HPDE6-E6E7 (cell line): Measurements from ENCODE around the gene FAM185A.
"Not testable (repeated sequence)": the region's sequence is repeated elsewhere in the genome, so short reads cannot be mapped to it uniquely, and the experiment has no call there.

Experiments used
- DNase-seq: peaks from one replicate; pipeline ENCODE4 v3.0.0; 2011; ENCODE audit warnings: missing footprints; ENCODE audit errors: extremely low spot score

FAM185A gene

DNA sequence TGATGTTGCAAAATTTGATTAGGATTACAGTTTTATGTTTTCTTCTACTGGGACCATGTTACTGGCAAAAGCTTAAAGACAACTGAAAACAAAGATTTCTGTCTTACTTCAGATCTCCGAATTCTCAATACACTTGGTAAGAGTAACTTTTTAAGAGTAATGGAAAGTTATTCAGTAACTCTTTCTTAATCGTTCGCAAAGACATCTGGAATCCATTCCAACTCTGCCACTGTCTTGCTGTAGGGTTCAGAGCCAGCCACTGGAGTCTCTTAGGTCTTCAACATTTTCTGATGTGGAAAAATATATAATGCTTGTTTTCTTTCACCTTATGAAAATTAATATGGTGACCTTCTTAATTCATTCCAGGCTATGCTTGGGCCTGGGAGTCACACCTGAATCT is 29.9 kb downstream of the FAM185A start:
- DNase-seq = not testable (repeated sequence)

DNA sequence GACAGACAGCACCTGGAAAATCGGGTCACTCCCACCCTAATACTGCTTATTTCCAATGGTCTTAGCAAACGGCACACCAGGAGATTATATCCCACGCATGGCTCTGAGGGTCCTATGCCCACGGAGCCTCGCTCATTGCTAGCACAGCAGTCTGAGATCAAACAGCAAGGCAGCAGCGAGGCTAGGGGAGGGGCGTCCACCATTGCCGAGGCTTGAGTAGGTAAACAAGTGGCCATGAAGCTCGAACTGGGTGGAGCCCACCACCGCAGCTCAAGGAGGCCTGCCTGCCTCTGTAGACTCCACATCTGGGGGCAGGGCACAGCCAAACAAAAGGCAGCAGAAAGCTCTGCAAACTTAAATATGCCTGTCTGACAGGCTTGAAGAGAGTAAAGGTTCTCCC is 32.1 kb downstream of the FAM185A start:
- DNase-seq = not testable (repeated sequence)

DNA sequence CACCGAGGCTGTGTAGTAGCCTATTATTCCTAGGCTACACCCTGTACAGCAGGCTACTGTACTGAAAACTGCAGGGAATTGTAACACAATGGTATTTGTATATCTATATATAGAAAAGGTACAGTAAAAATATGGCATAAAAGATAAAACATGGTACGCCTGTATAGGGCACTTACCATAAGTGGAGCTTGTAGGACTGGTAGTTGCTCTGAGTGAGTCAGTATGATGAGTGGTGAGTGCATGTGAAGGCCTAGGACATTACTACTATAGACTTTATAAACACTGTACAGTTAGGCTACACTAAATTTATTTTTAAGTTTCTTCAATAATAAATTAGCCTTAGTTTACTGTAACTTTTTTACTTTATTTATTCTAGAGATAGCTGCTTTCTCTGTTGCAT is 40.0 kb downstream of the FAM185A start:
- DNase-seq = not testable (repeated sequence)

DNA sequence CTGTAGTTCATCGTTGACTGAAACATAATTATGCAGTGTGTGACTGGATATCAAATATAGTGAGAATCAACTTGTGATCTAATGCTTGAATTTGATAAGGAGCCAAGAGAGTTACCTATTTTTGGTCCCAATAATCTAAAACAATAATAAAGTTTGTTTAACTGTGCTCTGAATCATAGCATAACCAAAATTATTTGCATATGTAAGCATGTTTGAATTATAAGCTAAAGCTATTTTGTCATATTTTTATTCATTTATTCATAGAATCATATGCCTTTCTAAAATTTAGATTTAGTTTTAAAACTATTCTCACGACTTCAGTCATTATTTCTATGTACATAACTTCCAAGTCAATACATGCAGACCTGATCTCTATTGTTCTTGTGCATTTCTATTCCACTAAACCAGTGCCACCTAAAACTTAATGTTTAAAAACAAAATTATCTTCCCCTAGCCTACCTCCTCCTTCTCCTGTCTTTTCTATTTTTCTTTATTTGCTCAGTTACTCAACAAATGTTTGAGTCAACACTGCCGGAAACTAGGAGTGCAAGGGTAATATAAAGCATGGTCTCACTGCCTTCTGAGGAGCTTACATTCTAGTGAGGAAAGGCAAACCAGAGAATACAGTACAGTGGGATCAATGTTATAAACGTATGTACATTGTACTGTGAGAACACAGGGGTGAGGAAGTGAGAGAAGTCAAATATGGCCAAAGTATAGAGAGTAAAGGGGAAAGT is 41.7 kb downstream of the FAM185A start:
- DNase-seq = not testable (repeated sequence)

DNA sequence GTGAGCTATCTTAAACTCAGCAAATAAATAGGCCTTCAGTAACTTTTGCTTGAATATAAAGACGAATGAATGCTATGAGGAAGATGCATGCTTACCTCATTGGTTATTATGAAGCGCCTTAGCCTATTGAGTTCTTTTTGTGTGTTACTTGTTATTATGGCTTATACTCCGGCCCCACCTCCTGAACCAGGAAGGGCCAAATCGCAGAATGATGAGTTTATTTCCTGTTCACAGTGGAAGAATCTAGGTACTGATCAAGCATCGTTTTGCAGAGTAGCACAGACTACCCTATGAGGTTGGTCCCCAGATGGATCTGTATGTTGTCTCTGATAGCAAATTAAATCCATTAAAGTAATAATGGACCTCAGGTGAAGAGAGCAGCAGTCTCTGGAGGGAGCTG is 42.6 kb downstream of the FAM185A start:
- not testable (repeated sequence) for DNase-seq

DNA sequence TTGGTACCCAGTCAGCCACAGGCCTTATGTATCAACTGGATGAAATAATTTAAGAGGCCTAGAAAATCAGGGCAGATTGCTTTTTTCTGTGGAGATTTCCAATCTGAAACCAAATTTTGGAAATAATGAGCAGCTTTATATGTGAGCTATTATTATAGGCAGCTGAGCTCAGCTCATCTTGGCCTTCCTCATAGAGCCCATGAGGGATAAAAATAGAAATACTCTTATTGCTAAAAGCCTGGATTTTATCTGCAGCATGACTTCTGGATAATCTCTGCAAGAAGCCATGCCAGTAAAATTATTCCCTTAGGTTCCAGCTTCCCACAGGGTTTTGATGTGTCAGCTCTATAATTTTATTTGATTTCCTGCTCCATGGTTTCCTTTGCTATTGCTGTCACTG is 43.0 kb downstream of the FAM185A start:
- DNase-seq = not testable (repeated sequence)

DNA sequence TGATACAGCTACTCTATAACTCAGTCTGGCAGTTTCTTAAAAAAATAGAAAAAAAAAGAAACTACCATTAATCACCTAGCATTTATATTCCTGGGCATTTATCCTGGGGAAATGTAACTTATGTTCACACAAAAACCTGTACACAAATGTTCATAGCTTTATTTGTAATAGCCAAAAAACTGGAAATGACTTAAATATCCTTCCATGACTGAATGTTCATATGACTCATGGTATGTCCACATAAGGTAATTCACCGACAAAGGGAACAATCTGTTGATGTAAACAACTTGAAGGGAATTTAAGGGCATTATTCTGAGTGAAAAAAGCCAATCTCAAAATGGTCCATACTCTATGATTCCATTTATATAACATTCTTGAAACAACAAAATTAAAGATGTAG is 45.8 kb downstream of the FAM185A start:
- not testable (repeated sequence) for DNase-seq

DNA sequence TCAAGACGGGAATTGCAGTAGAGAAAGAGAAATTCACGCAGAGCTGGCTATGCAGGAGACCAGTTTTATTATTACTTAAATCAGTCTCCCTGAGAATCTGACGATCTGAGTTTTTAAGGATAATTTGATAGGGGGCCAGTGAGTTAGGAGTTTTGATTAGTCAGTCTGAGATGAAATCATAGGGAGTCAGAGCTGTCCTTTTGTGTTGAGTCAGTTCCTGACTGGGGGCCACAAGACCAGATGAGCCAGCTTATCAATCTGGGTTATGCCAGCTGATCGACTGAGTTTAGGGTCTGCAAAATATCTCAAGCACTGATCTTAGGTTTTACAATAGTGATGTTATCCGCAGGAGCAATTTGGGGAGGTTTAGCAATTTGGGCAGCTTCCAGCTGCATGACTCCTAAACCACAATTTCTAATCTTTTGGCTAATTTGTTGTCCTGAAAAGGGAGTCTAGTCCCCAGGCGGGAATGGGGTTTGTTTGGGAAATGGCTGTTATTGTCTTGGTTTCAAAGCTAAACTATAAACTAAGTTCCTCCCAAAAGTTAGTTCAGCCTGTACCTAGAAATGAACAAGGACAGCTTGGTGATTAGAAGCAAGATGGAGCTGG is 47.3 kb downstream of the FAM185A start:
- DNase-seq = not testable (repeated sequence)

DNA sequence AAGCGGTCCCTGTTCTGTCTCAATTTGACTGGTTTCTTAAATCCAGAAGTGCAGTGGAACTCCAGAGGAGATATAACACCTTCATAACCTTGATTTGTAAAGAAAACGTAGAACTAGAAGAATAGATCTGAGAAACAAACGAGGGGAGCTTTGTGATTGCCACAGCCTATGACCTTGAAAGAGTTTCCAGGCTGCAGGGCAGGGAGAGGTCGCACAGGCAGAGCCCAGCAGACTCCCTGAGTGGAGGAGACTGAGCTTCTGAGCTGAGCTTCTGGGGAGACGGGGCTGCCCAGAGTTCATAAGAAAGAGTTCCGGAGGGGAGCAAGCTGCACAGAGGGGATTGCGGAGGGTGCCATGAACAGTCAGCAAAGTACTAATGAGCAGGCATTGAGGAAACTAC is 57.8 kb downstream of the FAM185A start:
- no peak for DNase-seq

DNA sequence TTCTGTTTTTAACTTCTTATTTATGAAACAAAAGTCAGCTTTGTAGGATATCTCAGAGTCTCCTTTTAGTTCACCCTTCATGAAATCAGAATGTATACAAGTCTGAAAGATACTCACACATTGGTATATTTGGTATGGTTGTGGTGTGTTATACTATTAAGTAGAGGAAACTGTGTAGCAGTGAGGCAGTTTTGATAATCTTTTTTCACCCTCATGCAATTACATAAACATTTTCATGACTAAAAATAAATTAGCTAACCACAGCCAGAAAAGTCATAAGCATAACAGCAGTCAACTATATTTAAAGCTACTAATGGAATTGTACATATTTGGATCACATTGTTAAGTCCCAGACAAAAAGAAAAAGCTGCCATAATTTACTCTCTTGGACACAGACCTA is 62.1 kb downstream of the FAM185A start:
- no peak for DNase-seq

DNA sequence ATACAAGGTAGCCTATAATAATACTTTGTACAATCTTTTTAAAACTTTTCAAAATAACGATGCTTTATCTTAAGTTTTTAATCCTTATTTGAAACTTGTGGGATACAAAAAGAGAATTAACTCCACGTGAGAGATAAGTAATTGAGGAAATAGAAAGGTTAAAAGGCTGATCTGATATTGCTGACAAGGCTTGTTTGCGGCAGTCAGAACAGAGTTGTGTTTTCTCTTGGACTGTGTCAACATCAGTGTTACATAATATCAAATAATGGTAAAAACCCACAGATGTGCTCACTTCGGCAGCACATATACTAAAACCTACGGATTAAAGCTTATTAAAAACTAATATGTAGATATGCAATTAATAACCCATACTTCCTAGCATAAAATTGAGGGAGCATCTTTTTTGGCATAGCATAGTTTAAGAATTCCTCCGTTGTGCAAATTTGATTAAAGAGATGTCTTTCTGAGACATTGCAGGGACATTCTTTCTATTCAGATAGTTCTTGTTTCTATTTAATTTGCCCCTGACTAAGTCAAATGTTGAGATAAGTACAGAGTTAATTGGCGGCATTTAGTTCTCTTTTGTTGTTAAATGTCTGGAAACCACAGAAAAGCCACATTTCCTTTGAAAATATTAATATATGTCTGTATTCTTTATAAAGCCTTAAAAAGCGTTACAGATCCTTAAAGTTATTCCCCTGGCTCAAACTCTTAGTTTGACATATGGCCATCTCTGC is 63.3 kb downstream of the FAM185A start:
- DNase-seq = no peak

DNA sequence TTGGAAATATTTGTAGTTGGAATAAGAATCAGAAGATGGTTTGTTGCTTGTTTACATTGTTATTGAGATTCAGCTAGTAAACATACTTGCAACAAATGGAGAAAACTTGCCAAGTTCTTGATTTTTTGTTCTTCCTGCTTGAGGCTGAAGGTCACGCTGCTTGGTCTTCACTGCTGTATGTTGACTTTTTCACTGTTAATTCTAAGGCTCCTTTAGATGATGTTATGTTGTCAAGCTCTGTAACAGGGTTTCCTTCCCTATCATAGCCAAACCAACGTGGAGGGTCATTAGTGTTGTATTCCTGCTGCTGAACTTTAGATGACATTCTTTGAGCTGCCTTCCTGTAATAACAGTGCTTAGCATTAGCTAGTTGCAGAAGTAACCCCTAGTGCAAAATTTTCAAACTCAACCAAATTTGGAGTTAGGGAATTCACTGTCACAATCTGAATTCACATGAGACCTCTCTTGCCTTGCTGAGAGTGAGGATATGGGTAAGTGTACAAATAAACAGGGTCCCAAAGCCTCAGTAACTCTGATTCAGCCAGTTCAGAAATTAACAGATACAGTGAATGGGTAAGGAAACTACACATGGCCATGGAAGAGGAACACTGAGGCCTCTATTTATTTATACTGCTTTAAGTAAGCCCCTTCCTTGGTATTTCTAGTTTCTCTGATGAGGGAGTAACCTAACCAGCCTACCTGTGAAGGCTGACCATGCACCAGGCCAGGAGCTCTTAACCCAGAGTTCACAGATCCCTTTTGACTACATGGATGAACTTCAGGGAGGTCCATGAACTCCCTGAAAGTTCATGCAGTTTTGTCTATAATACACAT is 64.6 kb downstream of the FAM185A start:
- DNase-seq = no peak

DNA sequence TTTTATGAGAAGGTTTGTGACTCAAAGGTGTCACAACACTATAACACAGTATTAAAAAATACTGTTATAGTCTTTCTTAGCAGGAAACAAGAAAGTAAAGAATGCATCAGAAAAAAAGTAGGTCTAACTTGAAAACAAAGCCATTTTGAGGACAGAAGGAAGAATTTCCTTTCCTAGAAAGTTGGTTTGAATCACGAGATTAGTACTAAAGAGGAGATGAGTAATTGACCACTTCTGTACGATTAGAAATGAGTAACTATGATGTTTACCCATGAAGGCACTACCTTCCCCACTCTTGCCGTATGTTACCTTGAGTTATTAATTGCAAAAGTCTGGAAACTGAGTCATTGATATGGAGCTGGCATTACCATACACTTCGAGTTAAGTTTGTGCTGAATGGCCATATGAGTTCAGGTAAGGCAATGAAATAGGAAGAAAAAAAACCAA is 65.2 kb downstream of the FAM185A start:
- DNase-seq = peak; percentile 64

DNA sequence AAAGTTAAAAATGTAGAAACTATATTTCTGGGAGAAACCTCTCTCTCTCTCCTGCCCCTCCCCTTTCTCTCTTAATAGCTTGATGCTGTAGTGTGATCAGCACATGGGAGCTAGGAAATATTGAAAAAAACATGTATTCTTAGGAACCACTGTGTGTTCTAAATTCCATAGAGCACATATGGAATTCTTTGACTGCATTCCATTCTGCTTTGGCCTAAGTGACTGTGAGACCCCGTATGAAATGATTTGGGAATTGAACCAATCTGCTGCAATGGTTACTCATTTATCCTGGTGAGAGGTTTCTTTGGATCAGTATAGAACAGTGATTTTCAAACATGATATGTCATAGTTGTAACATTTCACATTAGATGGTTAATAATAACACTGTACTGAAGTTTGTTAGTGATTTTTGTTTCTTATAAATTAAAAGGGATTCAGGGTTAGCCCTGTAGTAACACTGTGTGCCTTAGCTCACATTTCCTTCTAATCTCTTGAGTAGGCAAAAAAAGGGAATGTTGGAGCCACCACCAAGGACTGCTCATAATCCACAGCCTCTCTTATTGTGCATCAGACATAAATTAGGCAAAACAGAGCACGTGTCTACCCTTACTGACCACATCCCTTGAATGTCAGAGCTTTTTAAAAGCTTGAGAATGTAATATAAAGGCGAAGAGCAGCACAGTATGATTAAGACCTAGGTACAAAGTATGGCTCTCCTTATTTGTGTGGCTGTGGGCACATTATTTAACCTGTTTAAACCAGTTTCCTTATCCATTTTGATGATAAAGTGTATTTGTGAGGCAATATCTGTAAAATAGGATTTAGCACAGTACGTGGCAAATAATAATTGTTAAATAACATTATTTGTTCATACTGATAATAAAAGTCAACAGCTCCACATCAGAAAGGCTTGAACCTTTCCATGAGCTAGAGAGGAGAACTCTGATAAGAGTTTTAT is 69.1 kb downstream of the FAM185A start:
- DNase-seq = no peak

DNA sequence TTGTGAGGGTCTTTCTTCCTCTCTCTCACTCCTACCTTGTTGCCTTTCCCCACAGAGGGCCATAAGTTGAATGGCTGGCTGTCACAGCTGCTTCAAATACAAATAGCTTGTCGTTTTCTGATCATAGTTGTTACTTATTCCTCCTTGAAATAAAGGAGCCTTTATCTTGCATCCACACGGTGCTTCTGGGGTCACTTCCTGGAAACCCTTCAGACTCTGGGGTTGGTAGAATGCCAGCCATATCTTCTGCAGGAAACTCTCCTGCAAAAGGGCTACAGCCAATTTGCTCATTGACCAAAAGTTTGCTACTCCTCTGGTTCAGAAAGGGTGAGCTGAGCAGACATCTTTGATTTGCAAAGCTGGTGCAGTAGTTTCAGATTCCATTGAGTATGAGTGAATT is 70.4 kb downstream of the FAM185A start:
- DNase-seq = no peak

DNA sequence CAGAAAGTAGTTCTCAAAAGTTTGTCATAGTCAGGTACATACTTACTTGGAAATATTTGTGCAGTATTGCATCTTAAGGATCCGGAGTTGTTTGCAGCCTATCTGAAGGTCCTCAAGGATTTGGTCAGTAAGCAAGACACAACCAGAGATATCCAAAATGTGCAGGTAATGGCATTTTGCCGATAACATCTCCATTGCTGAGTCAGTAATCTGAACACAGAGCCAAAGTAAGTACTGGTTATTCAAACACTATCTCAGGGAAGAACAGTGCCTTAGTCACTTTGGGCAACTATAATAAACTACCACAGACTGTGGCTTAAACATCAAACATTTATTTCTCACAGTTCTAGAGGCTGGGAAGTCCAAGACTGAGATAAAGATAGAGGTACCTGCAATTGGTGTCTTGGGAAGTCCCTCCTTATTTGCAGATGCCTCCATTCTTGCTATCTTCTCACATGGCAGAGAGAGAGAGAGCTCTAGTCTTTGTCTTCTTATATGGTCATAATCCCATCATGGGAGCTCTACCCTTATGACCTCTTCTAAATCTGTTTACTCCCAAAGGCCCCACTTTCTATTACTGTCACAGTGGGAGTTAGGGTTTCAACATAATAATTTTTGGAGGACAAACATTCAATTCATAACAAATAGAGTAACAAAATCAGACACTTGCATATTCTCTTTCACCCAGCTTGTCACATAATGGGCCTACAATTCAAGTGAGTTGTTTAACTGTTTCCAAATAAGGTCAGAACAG is 73.4 kb downstream of the FAM185A start:
- no peak for DNase-seq

DNA sequence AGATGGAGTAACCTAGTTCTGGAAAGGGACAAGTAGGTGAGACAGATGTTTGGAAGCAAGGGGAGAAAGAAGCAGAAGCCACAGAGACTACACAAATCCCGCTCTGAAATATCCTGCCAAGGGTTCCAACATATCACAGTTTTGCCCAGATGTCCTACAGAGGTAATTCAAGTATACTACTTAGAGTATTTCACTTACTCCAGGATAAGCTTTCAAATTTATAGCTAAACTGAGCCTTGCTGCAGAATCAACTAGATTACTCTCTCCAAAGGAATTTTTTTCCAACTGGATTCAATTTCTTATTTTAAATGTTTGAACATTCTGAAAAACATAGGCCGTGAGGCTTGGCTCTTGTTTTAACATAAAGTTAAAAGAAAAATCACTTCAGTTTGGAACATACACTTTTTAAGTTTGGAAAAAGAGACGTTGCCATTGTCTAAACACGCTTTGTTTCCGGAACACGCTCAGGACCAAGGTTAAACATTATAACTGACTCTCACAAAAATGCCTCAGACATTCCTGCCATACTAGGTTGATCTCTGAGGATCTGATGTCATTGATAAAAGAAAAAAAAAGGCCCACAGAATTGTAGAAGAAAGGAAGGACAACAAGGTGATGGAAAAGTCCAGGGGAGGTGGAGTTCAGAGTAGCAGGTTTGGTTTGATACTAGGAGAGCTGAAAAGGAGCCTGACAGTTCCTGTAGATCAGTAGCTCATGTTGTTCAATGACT is 74.8 kb downstream of the FAM185A start:
- DNase-seq = no peak

DNA sequence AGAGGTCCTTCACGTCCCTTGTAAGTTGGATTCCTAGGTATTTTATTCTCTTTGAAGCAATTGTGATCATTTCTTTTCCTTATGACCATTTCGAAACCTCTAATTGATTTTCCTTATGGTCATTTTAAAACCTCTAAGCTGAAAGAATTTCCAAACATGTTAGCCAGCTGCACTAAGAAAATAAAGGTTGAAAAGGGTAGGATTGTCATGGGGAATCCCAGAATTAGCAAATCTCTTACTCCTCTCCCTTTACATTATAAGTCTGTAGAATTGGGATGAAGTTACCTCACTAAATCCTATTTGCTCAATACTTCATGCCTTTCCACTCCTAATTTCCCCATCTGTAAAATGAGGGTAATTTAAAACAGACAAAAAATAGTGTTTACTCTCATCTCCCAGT is 79.5 kb downstream of the FAM185A start:
- DNase-seq = no peak

DNA sequence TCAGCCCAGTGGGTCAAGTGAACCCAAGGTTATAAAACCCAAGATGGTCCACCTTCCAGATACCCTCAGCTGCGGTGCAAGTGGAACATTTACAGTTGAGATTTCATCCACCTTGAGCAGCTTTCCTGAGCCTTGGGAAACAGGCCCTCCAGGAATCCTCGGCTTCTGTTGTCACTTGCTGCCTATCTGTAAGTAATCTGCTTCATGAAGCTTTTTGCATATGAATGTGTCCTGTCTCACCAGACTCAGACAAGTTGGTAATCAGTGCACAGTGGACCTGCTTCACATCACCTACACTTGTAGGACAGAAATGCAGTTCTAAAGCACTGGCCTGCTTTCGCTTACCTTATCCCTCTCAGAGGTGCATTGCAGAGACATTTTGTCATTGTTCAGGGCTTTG is 80.3 kb downstream of the FAM185A start:
- DNase-seq = no peak
